GM12874 (cell line): ENCODE data around the gene PIGK.

Experiments
- CTCF ChIP-seq: IDR thresholded peaks from 2 replicates; pipeline ENCODE4 v1.5.1; 2011; ENCODE audit warnings: low read depth, mild to moderate bottlenecking, control low read depth, low read length, moderate library complexity; ENCODE audit not compliant: insufficient read depth

PIGK gene

GRCh38 chr1:77164434-77164944, 54.7 kb downstream of the PIGK start:
- TF ChIP-seq CTCF: no peak

GRCh38 chr1:77156214-77156613, 63.0 kb downstream of the PIGK start:
- no peak for TF ChIP-seq CTCF

- TF ChIP-seq CTCF: no peak
Measured at GRCh38 chr1:77146270-77146669, 73.0 kb downstream of the PIGK start.

GRCh38 chr1:77143529-77144121, 75.6 kb downstream of the PIGK start:
- TF ChIP-seq CTCF: no peak

- TF ChIP-seq CTCF: no peak
Measured at GRCh38 chr1:77139389-77139788, 79.8 kb downstream of the PIGK start.

GRCh38 chr1:77134359-77134758, 84.9 kb downstream of the PIGK start:
- TF ChIP-seq CTCF: no peak

- no peak for TF ChIP-seq CTCF
Measured at GRCh38 chr1:77133731-77134358, 85.4 kb downstream of the PIGK start.
